GM12878 (cell line): ENCODE data around the gene NGDN. TPM values are rescaled to one million over a fixed set of nuclear protein-coding genes. Genes with fewer than 3 reads are reported as not detected.

Experiments
- ATAC-seq: fragments of 200-7000 bp; cut with Tn5 transposase; 3 replicates; pipeline ENCODE4 v1.9.1; 2020; ENCODE audit warnings: mild to moderate bottlenecking, moderate library complexity
- BruUV-seq: library from RNA; stranded (reverse); fragments of 400-500 nt; replicated peaks from 2 replicates; lab custom pipeline; 2021; lab: Mats Ljungman, UMichigan
- CTCF ChIA-PET: fragments of 300-600 bp; sonication (Branson Sonifier 250); formaldehyde crosslinking; extraction: SDS; loops from one replicate; lab custom pipeline; 2021; ENCODE audit warnings: inconsistent platforms; lab: Yijun Ruan, JAX
- POLR2A ChIA-PET: fragments of 350-600 bp; formaldehyde crosslinking; extraction: SDS; loops from one replicate; lab custom pipeline; 2021; ENCODE audit warnings: inconsistent platforms; lab: Charles Lee
- RAD21 ChIA-PET: fragments of 300-600 bp; sonication (Branson Sonifier 250); formaldehyde crosslinking; loops from one replicate; lab custom pipeline; 2023; ENCODE audit warnings: antibody characterized with exemption; ENCODE audit not compliant: unreplicated experiment; lab: Charles Lee
- SMC1A ChIA-PET: fragments of 300-600 bp; sonication (Branson Sonifier 250); formaldehyde crosslinking; loops from one replicate; lab custom pipeline; 2023; ENCODE audit not compliant: unreplicated experiment, uncharacterized antibody; lab: Charles Lee
- DNase-seq: peaks from one replicate; pipeline ENCODE4 v3.0.0-alpha.2; 2011; ENCODE audit warnings: low read depth, low spot score
- FAIRE-seq: peaks from 3 replicates; lab custom pipeline; 2011; peaks lifted over from hg19 to GRCh38; lab: Jason Lieb, UNC
- H2AFZ ChIP-seq: 2 replicates; pipeline ENCODE4 v1.6.0; 2011; ENCODE audit warnings: low read depth, low read length, control low read depth; ENCODE audit not compliant: control insufficient read depth
- H3K27ac ChIP-seq: 2 replicates; pipeline ENCODE4 v1.5.1; 2011; ENCODE audit warnings: control low read depth; ENCODE audit not compliant: control insufficient read depth, insufficient read depth
- H3K27me3 ChIP-seq, 2 experiments: replicated peaks in 1 of 2; 2 replicates each; pipeline versions ENCODE4 v1.6.0 to v1.6.1; 2011; ENCODE audit warnings: low read length in 1 of 2; ENCODE audit not compliant: control insufficient read depth in 2 of 2, insufficient read depth in 2 of 2
- H3K36me3 ChIP-seq, 2 experiments: 2 replicates each; pipeline ENCODE4 v1.5.1; 2011; ENCODE audit warnings: low read length in 1 of 2; ENCODE audit not compliant: control insufficient read depth in 2 of 2, insufficient read depth in 2 of 2
- H3K4me1 ChIP-seq: 2 replicates; pipeline ENCODE4 v1.6.1; 2011; ENCODE audit warnings: mild to moderate bottlenecking, low read length, moderate library complexity, mixed read lengths; ENCODE audit not compliant: control insufficient read depth, insufficient read depth
- H3K4me2 ChIP-seq: 2 replicates; pipeline ENCODE4 v1.6.0; 2011; ENCODE audit warnings: control low read depth; ENCODE audit not compliant: control insufficient read depth, insufficient read depth
- H3K4me3 ChIP-seq: fragments of 200-600 bp; sonication (generic); 2 replicates; pipeline ENCODE4 v1.5.1; 2016
- H3K79me2 ChIP-seq: 2 replicates; pipeline ENCODE4 v1.6.0; 2011; ENCODE audit warnings: low read length; ENCODE audit not compliant: control insufficient read depth, insufficient read depth
- H3K9ac ChIP-seq: 2 replicates; pipeline ENCODE4 v1.8.0; 2011; ENCODE audit warnings: low read length, control low read depth, mixed read lengths; ENCODE audit not compliant: control insufficient read depth, insufficient read depth
- H3K9me3 ChIP-seq: replicated peaks from 3 replicates; pipeline ENCODE4 v1.5.1; 2011; ENCODE audit warnings: mild to moderate bottlenecking, low read length; ENCODE audit not compliant: control insufficient read depth, insufficient read depth
- H4K20me1 ChIP-seq: 2 replicates; pipeline ENCODE4 v1.6.0; 2011; ENCODE audit not compliant: control insufficient read depth, insufficient read depth
- HCFC1 ChIP-seq: fragments of 150-350 bp; IDR thresholded peaks from 2 replicates; pipeline ENCODE4 v1.6.1; 2014; ENCODE audit warnings: low read length
- IRF4 ChIP-seq: IDR thresholded peaks from 2 replicates; pipeline ENCODE4 v1.6.1; 2011; ENCODE audit warnings: low read depth, low read length
- PAX8 ChIP-seq: fragments of 450-650 bp; IDR thresholded peaks from 2 replicates; pipeline ENCODE4 v1.6.1; 2017; ENCODE audit warnings: mild to moderate bottlenecking, moderate library complexity
- SIX5 ChIP-seq: IDR thresholded peaks from 2 replicates; pipeline ENCODE4 v1.6.1; 2011; ENCODE audit warnings: mild to moderate bottlenecking, low read depth, low read length, moderate library complexity; ENCODE audit not compliant: severe bottlenecking
- SMAD1 ChIP-seq: fragments of 450-650 bp; IDR thresholded peaks from 2 replicates; pipeline ENCODE4 v1.6.1; 2018; ENCODE audit warnings: mild to moderate bottlenecking, low read depth; ENCODE audit not compliant: partially characterized antibody
- SMARCA5 ChIP-seq: fragments of 450-650 bp; IDR thresholded peaks from 2 replicates; pipeline ENCODE4 v1.6.1; 2017; ENCODE audit warnings: mild to moderate bottlenecking
- WRNIP1 ChIP-seq: IDR thresholded peaks from 2 replicates; pipeline ENCODE4 v1.6.1; 2011; ENCODE audit warnings: low read depth, low read length, improper control_type of control experiment, borderline replicate concordance
- WGBS: methylation state at CpG from one replicate; pipeline ENCODE4 v1.1.6; 2016; ENCODE audit warnings: low lambda C conversion rate; ENCODE audit not compliant: insufficient replicate concordance, insufficient coverage; ENCODE audit errors: missing lambda C conversion rate; 5-methylcytosine and 5-hydroxymethylcytosine counted together
- in situ Hi-C: fragments of 300-500 bp; cut with MboI; formaldehyde crosslinking; loops from 9 replicates; pipeline ENCODE4 v1.14.3; 2018; ENCODE audit warnings: mixed read lengths
- intact Hi-C: fragments of 100-400 bp; cut with micrococcal nuclease; formaldehyde crosslinking; loops from one replicate; pipeline ENCODE4 v1.14.2; 2022; ENCODE audit not compliant: unreplicated experiment
- polyA plus RNA-seq, 11 experiments: library from polyadenylated mRNA; depleted of rRNA in 4 of 11; unstranded in 6 of 11; stranded (reverse) in 5 of 11; fragments of >200 nt; fragmentation: Nextera tagmentation in 4 of 11; fragmentation: Illumina TruSeq in 1 of 11; extraction: Ambion mirVana in 4 of 11; extraction: Trizol in 1 of 11; gene quantifications; 1 replicate in 1 of 11; 2 replicates in 10 of 11; pipeline versions ENCODE4 v1.2.1 to v1.2.3, GENCODE V29; 2011 to 2016; ENCODE audit warnings: inconsistent platforms in 2 of 11, missing spikeins in 2 of 11, low read depth in 1 of 11
- total RNA-seq, 4 experiments: library from RNA; depleted of rRNA in 3 of 4; stranded (reverse); fragments of >200 nt in 3 of 4; fragmentation: Illumina TruSeq in 1 of 4; extraction: Trizol in 1 of 4; gene quantifications; 2 replicates each; pipeline versions ENCODE4 v1.2.1 to v1.2.3, GENCODE V29; 2013 to 2021
- TF ChIP-seq, protein P1 (sequence below): fragments of 450-650 bp; IDR thresholded peaks from 2 replicates; pipeline ENCODE4 v1.6.1; 2018; ENCODE audit warnings: borderline replicate concordance, mild to moderate bottlenecking; ENCODE audit not compliant: partially characterized antibody
- TF ChIP-seq, protein P2 (sequence below): IDR thresholded peaks from 2 replicates; pipeline ENCODE4 v1.6.1; 2012; ENCODE audit warnings: low read length, inconsistent platforms
- TF ChIP-seq, protein P3 (sequence below): fragments of 450-650 bp; IDR thresholded peaks from 2 replicates; pipeline ENCODE4 v1.6.1; 2017; ENCODE audit warnings: borderline replicate concordance

The NGDN gene
- total and polyA plus RNA-seq, 10 of the 15 experiments (the other 5 are each of a cell fraction or from before 2014, with no cell fraction given) = 40.4 to 163 (median 71.4) TPM

DNA sequence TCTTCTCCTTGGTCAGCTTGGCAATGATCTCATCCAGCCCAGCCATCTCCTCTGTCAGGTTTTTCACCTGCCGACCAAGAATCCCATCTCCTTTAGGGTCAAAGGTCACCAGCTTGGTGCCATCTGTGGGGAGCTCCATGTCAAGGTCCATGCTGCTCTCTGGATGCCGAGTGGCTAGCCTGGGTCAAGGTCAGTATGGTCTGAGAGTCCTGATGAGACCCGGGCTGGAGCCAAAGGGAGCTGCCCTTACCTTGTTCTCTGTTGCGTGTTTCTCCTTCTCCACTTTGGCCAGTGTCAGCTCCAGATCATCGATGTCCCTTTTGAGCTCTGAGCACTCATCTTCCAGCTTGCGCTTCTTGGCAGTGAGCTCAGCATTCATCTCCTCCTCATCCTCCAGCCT is 45.8 kb upstream of the NGDN start (continued):
- TF ChIP-seq, protein P1, sequence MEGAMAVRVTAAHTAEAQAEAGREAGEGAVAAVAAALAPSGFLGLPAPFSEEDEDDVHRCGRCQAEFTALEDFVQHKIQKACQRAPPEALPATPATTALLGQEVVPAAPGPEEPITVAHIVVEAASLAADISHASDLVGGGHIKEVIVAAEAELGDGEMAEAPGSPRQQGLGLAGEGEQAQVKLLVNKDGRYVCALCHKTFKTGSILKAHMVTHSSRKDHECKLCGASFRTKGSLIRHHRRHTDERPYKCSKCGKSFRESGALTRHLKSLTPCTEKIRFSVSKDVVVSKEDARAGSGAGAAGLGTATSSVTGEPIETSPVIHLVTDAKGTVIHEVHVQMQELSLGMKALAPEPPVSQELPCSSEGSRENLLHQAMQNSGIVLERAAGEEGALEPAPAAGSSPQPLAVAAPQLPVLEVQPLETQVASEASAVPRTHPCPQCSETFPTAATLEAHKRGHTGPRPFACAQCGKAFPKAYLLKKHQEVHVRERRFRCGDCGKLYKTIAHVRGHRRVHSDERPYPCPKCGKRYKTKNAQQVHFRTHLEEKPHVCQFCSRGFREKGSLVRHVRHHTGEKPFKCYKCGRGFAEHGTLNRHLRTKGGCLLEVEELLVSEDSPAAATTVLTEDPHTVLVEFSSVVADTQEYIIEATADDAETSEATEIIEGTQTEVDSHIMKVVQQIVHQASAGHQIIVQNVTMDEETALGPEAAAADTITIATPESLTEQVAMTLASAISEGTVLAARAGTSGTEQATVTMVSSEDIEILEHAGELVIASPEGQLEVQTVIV = no peak
- TF ChIP-seq, protein P2, sequence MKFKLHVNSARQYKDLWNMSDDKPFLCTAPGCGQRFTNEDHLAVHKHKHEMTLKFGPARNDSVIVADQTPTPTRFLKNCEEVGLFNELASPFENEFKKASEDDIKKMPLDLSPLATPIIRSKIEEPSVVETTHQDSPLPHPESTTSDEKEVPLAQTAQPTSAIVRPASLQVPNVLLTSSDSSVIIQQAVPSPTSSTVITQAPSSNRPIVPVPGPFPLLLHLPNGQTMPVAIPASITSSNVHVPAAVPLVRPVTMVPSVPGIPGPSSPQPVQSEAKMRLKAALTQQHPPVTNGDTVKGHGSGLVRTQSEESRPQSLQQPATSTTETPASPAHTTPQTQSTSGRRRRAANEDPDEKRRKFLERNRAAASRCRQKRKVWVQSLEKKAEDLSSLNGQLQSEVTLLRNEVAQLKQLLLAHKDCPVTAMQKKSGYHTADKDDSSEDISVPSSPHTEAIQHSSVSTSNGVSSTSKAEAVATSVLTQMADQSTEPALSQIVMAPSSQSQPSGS = no peak
- TF ChIP-seq IRF4 = no peak

DNA sequence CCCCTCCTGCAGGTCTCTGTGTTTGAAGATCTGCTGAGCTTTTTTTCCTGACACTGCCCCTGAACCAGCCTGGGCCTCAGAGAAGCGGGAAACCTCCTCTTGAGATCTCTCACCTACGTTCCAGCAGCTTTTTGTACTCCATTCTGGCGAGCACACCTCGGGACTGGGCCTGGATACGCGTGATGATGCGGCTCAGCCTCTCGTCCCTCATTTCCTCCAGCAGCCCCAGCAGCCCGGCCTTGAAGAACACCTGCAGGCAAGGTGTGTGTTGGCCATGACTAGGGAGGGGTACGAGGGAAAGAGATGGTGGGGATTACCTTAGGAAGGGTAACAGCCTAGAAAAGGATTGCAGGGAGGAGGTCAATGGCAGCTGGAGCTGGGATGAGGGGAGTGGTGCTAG is 44.3 kb upstream of the NGDN start:
- CTCF ChIA-PET = interaction anchor here (1.2 kb wide), 1 partner anchor 22 kb away, joined by 3 read pairs; no protein-coding TSS in a partner anchor
- no peaks in the 10 kb centered on the region; a peak in 1 of 4 replicates for H3K27me3 ChIP-seq
- BruUV-seq = no TSS peak

More for the DNA sequence above, 44.3 kb upstream of the NGDN start:
- no peak for TF ChIP-seq SMARCA5
- TF ChIP-seq, protein P3, sequence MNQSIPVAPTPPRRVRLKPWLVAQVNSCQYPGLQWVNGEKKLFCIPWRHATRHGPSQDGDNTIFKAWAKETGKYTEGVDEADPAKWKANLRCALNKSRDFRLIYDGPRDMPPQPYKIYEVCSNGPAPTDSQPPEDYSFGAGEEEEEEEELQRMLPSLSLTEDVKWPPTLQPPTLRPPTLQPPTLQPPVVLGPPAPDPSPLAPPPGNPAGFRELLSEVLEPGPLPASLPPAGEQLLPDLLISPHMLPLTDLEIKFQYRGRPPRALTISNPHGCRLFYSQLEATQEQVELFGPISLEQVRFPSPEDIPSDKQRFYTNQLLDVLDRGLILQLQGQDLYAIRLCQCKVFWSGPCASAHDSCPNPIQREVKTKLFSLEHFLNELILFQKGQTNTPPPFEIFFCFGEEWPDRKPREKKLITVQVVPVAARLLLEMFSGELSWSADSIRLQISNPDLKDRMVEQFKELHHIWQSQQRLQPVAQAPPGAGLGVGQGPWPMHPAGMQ = no peak
- TF ChIP-seq SIX5 = no peak
- no peak for TF ChIP-seq HCFC1
- no peak for TF ChIP-seq WRNIP1
- no peak for TF ChIP-seq PAX8
- TF ChIP-seq SMAD1 = no peak
- TF ChIP-seq, all 136 proteins: peak for 0
- H3K4me3 ChIP-seq = no peak overlapping the region
- in situ Hi-C loops (no loop called here), intact Hi-C loops (no loop called here)
- POLR2A ChIA-PET = no interaction called here
- no peaks in the 10 kb centered on the region for H3K9me3 ChIP-seq
- RAD21 ChIA-PET = no interaction called here
- WGBS = 59% methylated on average over 10 of the region's 10 CpGs
- H3K79me2 ChIP-seq = no peaks in the 10 kb centered on the region
- no peak overlapping the region for H3K9ac ChIP-seq
- no peak overlapping the region for H2AFZ ChIP-seq
- H3K4me1 ChIP-seq = no peaks in the 10 kb centered on the region
- FAIRE-seq (no peak), DNase-seq (no peak), ATAC-seq (no peak)
- H3K36me3 ChIP-seq = no peaks in the 10 kb centered on the region; a peak in 1 of 4 replicates
- no peak overlapping the region for H3K27ac ChIP-seq
- no peaks in the 10 kb centered on the region for H4K20me1 ChIP-seq
- H3K4me2 ChIP-seq = no peak overlapping the region
- SMC1A ChIA-PET = no interaction called here
